NOMO-1 treated with DMSO at 0.1 percent for 48 hours (cell line): ENCODE data around the gene MYLK.

Experiments
- DNase-seq: peaks from one replicate; lab custom pipeline; 2025; ENCODE audit not compliant: unreplicated experiment; lab: John Stamatoyannopoulos, UW

MYLK gene

GRCh38 chr3:123683505-123684154 is 200.5 kb downstream of the MYLK start:
- DNase-seq: no peak

DNA sequence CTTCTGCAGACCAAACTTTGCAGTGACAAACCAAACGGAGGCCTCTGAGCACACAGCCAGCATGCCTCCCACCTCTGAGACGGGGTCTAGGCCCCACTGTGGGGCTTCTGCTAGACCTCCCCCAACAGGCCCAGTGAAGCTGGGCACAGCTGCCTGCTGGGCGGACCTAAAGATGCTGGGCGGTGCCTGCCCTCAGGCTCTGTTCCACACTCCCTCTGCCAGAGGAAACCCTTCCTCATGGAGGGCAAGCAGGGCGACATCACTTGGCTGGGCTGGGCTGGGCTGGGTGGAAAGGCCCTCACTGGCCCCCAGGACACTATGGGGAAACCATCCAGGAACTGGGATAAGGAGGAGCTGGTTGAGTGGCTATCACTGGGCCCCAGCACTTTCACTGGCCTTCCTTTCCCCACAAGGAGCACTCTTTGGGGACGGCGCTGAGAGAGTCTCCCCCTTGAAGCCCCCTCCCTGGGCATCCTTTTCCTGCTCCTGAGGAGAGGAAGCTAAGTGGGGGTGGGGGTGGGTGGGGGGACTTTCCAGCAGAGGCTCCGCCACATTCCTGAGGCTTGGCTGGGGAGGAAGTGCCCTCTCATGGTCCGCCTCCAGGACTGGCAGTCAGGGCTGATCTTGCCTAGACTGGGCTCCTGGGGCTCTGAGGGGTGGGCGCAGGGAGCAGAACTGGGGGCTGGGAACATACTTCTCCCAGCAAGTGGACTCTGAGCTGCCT is 201.2 kb downstream of the MYLK start:
- no peak for DNase-seq

GRCh38 chr3:123682302-123682701 is 201.8 kb downstream of the MYLK start:
- DNase-seq: no peak

DNA sequence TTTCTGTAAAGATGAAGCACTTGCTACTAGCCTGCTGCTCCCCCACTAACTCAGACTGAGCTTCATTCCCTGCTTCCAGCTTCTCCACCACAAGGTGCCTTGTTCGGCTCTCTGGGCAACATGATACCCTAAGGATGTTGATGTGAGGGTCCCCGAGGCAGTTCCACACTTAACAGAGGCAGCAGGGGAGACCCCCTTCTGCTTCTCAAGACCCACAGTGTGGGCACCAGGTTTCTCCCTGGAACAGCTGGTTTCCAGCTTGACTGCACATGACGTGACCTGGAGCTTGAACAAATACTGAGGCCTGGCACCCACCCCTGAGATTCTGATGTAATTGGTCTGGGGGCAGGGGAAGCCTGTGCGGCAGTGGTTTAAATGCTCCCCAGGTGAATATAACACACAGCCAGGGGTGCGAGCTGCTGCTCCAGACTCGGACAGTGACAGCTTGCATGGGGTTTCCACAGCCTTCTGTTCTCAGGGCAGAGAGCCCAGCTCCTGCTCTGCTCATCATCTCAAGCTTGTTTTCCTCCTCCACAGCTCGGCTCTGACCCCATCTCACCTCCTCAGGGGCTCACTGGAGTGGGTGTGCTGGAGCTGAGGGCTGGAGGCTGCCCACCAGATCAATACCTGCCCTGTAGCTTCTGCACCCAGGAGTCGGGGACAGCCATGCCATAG is 204.3 kb downstream of the MYLK start:
- no peak for DNase-seq

DNA sequence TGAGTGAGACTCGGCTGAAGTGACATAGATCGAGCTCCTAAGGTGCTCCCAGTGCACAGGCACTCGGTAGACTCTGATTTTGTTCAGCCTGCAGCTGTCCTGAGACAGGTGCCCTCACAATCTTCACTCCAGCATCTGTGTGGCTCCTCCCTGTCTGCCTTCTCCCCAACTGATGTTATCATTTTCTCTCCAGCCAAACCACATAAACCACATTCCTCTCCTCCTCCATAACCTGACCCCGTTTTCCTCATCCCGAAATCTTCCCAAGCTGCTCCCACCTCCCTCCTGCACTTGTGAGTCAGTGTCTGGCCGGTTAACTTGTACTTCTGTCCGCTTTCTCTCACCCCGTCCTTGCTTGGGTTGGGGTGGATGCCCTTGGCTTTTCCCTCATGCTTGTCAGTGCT is 206.0 kb downstream of the MYLK start:
- DNase-seq: no peak

DNA sequence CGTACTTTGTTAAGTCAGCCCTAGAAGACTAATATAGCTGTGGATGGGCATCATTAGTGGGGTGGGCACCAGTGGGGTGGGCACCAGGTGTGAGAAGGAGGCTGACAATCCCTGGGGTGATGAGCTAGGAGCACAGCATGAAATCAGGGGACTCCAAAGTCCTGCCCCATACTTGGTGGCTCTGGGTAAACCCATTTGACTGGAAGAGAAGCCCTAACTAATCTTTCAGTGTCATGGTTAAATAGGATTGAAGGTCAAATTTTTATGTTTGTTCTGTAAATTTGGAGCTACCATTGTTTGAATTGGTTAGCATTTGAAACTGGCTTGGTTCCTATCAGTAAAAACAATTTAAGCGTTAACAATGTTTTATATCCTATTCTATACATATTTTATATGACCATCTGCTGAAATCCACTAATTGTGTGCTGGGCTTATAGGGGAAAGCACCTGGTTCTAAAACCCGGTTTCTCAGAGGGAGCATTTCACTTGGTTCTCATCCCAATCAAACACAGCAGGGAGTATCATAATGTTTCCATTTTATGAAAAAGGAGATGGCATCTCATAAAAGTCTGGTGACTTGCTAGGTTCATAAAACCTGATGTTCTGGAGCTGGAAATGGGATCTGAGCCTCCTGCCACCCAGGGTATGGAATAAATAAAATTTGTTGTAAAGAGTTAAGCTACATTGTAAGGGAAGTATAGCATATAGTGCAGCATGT is 211.5 kb downstream of the MYLK start:
- DNase-seq: no peak

GRCh38 chr3:123670743-123671142 is 213.4 kb downstream of the MYLK start:
- no peak for DNase-seq

DNA sequence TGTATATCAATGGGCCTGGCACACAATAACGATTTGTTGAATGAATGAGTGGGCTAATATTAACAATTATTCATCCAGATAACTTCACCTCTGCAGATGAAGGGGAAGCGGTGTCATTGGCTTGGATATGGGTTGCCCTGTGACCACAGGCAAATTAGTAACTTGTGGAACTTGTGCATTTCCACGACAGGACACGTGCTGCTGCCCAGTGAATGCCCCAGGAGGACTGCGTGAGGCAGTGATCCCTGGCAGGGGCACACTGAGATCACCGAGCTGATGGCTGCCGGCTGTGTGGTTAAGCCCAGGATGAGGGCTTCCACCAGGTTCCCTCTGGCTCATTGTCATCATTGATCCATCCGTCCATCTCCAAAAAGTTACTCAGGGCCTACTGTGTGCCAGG is 215.2 kb downstream of the MYLK start:
- DNase-seq: no peak

GRCh38 chr3:123667784-123668183 is 216.3 kb downstream of the MYLK start:
- no peak for DNase-seq

DNA sequence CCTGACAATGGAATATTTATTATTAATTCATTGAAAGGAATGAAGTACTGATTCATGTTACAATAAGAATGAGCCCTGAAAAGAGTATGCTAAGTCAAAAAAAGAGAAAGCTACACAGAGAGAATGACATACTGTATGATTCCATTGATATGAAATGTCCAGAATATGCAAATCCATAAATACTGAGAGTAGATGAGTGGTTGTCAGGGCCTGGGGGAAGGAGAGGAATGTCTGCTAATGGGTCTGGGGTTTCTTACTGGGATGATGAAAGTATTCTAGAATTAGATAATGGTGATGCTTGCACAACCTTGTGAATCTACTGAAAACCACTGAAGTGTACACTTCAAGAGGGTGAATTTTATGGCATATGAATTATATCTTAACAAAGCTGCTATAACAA is 219.4 kb downstream of the MYLK start:
- DNase-seq: no peak

GRCh38 chr3:123663977-123664376 is 220.2 kb downstream of the MYLK start:
- DNase-seq: no peak

- DNase-seq: no peak
Observed at GRCh38 chr3:123661973-123662372, 222.2 kb downstream of the MYLK start.

DNA sequence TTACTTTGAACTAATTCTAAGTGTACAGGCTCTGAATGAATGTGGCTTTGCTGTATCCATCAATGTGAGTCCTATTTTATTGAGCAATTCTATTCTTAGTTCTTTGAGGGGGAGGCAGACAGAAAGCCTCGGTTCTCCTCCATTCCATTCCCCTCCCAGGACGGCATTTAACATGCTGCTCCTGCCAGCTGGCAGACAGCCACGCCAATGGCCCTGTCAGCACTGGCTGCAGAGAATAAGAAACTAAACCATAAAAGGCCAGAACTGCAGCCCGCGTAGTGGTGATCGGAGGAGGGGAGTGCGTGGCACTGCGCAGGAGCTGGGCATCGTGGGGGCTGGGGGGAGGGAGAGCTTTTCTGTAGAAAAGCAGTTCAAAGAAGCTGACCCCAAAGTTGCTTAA is 223.2 kb downstream of the MYLK start:
- DNase-seq: no peak

DNA sequence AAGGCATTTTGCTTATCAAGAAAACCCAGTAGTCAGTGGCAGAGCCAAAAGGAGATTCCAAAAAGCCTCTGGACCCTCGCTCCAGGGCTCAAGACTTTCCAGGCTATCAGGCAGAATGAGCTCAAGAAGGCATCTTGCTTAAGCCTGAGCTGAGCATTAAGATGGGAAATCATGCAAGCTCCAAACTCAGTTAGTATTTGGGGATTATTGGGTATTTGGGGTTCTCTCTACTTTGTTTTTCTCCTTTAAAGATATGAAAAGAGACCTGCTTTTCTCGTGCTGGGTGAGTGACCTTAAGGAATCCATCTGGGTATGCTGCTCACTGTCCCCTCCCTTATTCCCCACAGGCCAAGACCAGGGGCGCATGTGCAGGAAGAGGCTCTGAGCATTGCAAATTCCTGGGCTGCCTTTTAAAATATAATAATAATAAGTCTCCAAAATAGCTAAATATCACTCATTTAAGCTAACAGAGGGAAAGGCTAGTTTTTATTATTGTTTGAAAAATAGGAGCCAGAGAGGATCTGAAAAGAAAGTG is 223.9 kb downstream of the MYLK start:
- DNase-seq: no peak

- DNase-seq: no peak
Observed at GRCh38 chr3:123658852-123659206, 225.3 kb downstream of the MYLK start.

DNA sequence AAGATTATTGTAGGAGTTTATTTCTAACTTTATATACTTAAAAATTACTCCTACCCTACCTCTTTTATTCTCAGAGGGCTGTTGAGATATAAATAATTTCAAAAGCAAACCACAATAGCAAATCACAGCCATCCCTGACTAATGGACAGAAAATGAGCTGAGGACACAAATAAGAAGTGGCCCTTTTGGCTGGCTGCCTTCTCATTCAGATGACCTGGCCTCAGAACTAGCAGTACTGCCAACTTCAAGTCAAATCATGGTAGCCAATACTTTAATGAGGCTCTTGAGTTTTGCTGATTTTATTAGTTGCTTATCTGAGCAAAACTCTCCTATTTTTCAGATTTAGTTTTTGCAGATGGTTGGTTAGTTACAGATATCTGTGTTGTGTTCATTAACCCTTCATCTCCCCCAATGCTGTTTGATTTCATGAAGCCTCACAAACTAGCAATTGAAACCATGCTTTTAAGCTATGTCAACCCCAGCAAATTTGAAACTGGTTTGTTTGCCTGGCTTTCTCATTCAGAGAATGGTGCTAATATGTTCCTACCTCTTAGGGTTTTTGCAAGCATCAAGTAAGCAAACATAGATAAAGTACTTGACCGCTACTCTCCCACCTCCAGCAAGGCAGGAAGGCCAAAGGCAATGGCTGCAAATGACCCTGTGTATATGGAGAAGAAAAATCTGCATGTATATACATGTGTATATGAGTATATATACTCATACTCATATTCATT is 225.8 kb downstream of the MYLK start:
- no peak for DNase-seq

DNA sequence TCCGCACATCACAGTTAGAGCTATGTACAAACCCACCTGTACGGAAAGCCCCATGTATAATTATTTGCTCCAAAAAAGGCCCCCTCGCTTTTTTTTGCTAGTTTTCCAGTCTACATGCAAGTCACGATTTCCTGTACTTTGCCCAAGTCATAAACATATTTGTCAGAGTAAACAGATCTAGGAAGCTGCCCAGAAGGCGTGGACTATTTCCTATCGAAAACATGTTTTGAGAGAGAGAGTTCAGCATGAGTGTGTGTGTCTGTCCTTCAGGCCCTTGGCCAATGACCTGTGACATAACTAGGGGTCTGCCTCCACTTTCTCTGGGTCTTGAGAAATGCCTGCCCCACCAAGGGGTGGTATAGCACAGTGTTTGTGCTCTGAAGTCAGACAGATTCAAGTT is 226.6 kb downstream of the MYLK start:
- no peak for DNase-seq

GRCh38 chr3:123657111-123657510 is 227.0 kb downstream of the MYLK start:
- no peak for DNase-seq

DNA sequence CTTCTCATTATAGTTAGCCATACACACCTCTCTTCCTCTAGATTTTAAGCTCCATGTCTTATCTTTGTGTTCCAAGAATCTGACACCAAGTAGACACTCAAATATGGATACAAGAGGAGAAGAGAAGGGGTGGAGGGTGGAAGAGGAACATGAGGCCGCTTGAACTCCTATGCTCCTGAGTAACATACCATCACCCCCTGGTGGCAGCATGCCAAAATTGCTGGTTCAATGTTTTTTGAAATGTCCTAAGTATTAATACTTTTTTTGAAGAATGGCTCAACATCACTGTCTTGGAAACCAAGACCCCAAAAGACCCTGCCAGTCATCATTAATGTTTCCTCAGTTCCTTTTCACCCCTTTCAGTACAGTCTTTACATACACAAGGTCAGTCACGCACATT is 227.4 kb downstream of the MYLK start:
- no peak for DNase-seq

- no peak for DNase-seq
Observed at GRCh38 chr3:123656274-123656673, 227.9 kb downstream of the MYLK start.

- DNase-seq: no peak
Observed at GRCh38 chr3:123655400-123655799, 228.7 kb downstream of the MYLK start.
